ENCODE results near the gene MVB12B.

Gene MVB12B

DNA sequence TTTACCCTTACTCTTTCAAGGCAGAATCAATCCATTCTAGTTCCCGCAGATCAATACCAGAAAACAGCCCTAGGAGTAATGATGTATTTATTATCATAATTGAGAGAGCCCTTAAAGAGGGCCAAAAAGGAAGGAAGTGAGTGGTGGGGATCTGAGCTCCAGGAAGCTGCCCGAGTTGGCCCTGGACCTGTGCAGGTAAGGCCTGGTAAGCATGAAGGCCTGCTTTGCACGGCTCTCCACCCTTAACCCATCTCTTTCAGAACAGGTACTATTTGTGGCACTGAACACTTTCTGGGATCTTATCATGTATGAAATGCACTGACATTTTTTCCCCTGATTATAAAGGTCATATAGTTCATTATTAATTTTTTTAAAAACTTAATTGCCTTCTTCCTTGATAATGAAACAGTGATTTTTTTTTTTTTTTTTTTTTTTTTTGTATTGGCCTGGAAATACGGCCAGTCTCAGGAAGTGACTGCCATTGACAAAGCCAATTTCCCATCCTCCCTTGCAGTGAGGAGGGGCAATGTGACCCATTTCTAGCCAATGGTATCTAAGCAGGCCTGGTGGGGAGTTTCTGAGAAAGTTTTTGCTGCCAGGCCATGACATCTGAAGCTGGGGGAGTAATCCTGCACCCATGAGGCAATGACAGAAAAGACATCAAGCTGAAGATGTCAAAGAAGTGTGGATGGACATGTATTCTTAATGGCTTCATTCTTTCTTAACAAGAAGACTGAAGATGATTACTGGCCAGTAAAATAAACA, 6.3 kb upstream of the MVB12B start:
- DNase-seq (ENCODE audit: low spot score) = no peak
- H3K23ac ChIP-seq (ENCODE audit: low read depth, low read length, poor library complexity) = no peak overlapping the region
- H3K27ac ChIP-seq (replicated peaks; ENCODE audit: low read length) = no peak overlapping the region
- no peak overlapping the region for H3K14ac ChIP-seq (ENCODE audit: low read length)
- H3K4ac ChIP-seq (ENCODE audit: low read length) = no peak overlapping the region
- no peak overlapping the region for H2BK5ac ChIP-seq (ENCODE audit: low read length)
- no peaks in the 10 kb centered on the region for H3K27me3 ChIP-seq (ENCODE audit: control insufficient read depth in 3 of 3, insufficient read depth in 3 of 3, low read depth in 1 of 3, low read length in 3 of 3)
- peaks cover 3 to 4% of the 10 kb centered on the region in 2 donors for H3K4me1 ChIP-seq (ENCODE audit: control insufficient read depth in 2 of 2, insufficient read depth in 1 of 2, low read depth in 1 of 2, low read length in 2 of 2)
- no peak overlapping the region for H4K91ac ChIP-seq (ENCODE audit: low read depth, low read length, poor library complexity)
- no CpG with 5 or more reads among the region's 4 CpGs for WGBS, 2 donors (ENCODE audit: extremely low coverage in 2 of 2, insufficient read length in 2 of 2, insufficient replicate concordance in 1 of 2)
- no peak overlapping the region for H4K8ac ChIP-seq (ENCODE audit: low read depth, low read length)
- H3K18ac ChIP-seq (ENCODE audit: low read length) = no peak overlapping the region
- H3K36me3 ChIP-seq (replicated peaks in 1 of 2; ENCODE audit: control insufficient read depth in 2 of 2, insufficient read depth in 2 of 2, low read length in 2 of 2) = no peaks in the 10 kb centered on the region
- no peak overlapping the region for H2BK12ac ChIP-seq (ENCODE audit: low read length)
- H2BK15ac ChIP-seq (ENCODE audit: low read length) = no peak overlapping the region
- H3K79me1 ChIP-seq (ENCODE audit: low read depth, low read length) = no peaks in the 10 kb centered on the region
- no peak overlapping the region for H3K4me3 ChIP-seq (ENCODE audit: low read length in 2 of 2)
- no peak overlapping the region for H3K4me2 ChIP-seq (ENCODE audit: insufficient read depth, low read length, poor library complexity, severe bottlenecking)
- no peak overlapping the region for H2AK5ac ChIP-seq (ENCODE audit: low read depth, low read length)
- peak overlapping the region; percentile 70 for H2AFZ ChIP-seq (ENCODE audit: low read length)
- H3K9ac ChIP-seq (ENCODE audit: low read depth, low read length, poor library complexity) = no peak overlapping the region
- peaks cover 2 to 12% of the 10 kb centered on the region in 2 donors for H3K9me3 ChIP-seq (replicated peaks in 1 of 2; ENCODE audit: control insufficient read depth in 2 of 2, insufficient read depth in 1 of 2, low read depth in 1 of 2, low read length in 2 of 2)
- no peak overlapping the region for H2BK120ac ChIP-seq (ENCODE audit: low read depth, low read length)

DNA sequence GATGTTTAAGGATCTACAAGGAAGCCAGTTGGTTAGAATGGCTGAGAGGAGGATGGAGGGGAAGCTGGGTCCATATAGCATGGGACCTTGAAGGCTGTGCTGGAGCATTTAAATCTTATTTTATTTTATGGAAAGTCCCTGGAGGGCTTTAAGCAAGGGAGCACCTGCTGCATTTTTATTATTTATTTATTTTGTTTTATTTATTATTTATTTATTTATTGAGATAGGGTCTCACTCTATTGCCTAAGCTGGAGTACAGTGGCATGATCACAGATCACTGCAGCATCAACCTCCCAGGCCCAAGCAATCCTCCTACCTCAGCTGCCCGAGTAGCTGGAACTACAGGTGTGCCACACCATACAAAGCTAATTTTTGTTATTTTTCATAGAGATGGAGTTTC, 4.9 kb upstream of the MVB12B start:
- Histone ChIP-seq H3K18ac (ENCODE audit: low read length) (no peak overlapping the region), H3K4me3 (ENCODE audit: low read length in 2 of 2) (no peak overlapping the region), H3K9me3 (replicated peaks in 1 of 2; ENCODE audit: control insufficient read depth in 2 of 2, insufficient read depth in 1 of 2, low read depth in 1 of 2, low read length in 2 of 2) (peaks cover 2 to 12% of the 10 kb centered on the region in 2 donors), H3K36me3 (replicated peaks in 1 of 2; ENCODE audit: control insufficient read depth in 2 of 2, insufficient read depth in 2 of 2, low read length in 2 of 2) (no peaks in the 10 kb centered on the region), H3K4me2 (ENCODE audit: insufficient read depth, low read length, poor library complexity, severe bottlenecking) (no peak overlapping the region), H3K9ac (ENCODE audit: low read depth, low read length, poor library complexity) (no peak overlapping the region), H3K4me1 (ENCODE audit: control insufficient read depth in 2 of 2, insufficient read depth in 1 of 2, low read depth in 1 of 2, low read length in 2 of 2) (peaks cover 9 to 12% of the 10 kb centered on the region in 2 donors), H3K23ac (ENCODE audit: low read depth, low read length, poor library complexity) (no peak overlapping the region), H2AFZ (ENCODE audit: low read length) (no peak overlapping the region), H2AK5ac (ENCODE audit: low read depth, low read length) (no peak overlapping the region), H3K27me3 (ENCODE audit: control insufficient read depth in 3 of 3, insufficient read depth in 3 of 3, low read depth in 1 of 3, low read length in 3 of 3) (no peaks in the 10 kb centered on the region), H4K91ac (ENCODE audit: low read depth, low read length, poor library complexity) (no peak overlapping the region), H2BK15ac (ENCODE audit: low read length) (no peak overlapping the region), H3K27ac (replicated peaks; ENCODE audit: low read length) (no peak overlapping the region), H2BK5ac (ENCODE audit: low read length) (no peak overlapping the region), H3K79me1 (ENCODE audit: low read depth, low read length) (no peaks in the 10 kb centered on the region), H4K8ac (ENCODE audit: low read depth, low read length) (no peak overlapping the region), H2BK120ac (ENCODE audit: low read depth, low read length) (no peak overlapping the region), H2BK12ac (ENCODE audit: low read length) (no peak overlapping the region), H3K4ac (ENCODE audit: low read length) (no peak overlapping the region), H3K14ac (ENCODE audit: low read length) (no peak overlapping the region)
- DNase-seq (ENCODE audit: low spot score) = no peak
- no CpG with 5 or more reads among the region's 1 CpG for WGBS, 2 donors (ENCODE audit: extremely low coverage in 2 of 2, insufficient read length in 2 of 2, insufficient replicate concordance in 1 of 2)

DNA sequence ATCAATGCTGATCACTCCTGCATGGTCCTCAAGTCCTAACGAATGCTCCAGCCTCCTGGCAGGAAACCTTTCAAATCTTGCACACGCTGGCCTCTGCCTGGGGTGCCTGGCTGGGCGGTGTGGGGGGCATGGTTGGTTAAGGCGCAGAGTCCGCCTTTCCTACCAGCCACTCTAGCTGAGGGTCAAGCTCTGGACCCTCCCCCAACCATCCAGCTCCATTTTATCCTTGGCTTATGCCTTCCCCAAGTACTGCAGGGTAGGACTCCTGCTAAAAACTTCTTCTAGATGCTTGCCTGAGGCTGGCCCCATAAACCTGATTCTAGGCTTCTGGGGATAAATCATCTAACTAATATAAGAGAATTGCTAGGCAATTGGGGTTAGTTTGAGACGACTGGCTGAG, 808 bp upstream of the MVB12B start:
- no peak overlapping the region for H4K91ac ChIP-seq (ENCODE audit: low read depth, low read length, poor library complexity)
- H3K18ac ChIP-seq (ENCODE audit: low read length) = peak overlapping the region; percentile 99
- no peak overlapping the region for H3K9ac ChIP-seq (ENCODE audit: low read depth, low read length, poor library complexity)
- H3K27ac ChIP-seq (replicated peaks; ENCODE audit: low read length) = peak overlapping the region; percentile 49
- H3K36me3 ChIP-seq (replicated peaks in 1 of 2; ENCODE audit: control insufficient read depth in 2 of 2, insufficient read depth in 2 of 2, low read length in 2 of 2) = peaks cover 0 to 18% of the 10 kb centered on the region in 2 donors
- peak overlapping the region in 1 of 2 donors; percentile 62 for H3K4me3 ChIP-seq (ENCODE audit: low read length in 2 of 2)
- no peak overlapping the region for H3K4ac ChIP-seq (ENCODE audit: low read length)
- H3K23ac ChIP-seq (ENCODE audit: low read depth, low read length, poor library complexity) = no peak overlapping the region
- WGBS, 2 donors (ENCODE audit: extremely low coverage in 2 of 2, insufficient read length in 2 of 2, insufficient replicate concordance in 1 of 2) = no CpG with 5 or more reads among the region's 6 CpGs
- H3K4me1 ChIP-seq (ENCODE audit: control insufficient read depth in 2 of 2, insufficient read depth in 1 of 2, low read depth in 1 of 2, low read length in 2 of 2) = peaks cover 12 to 14% of the 10 kb centered on the region in 2 donors
- no peak overlapping the region for H2BK12ac ChIP-seq (ENCODE audit: low read length)
- DNase-seq (ENCODE audit: low spot score) = no peak
- no peak overlapping the region for H2AK5ac ChIP-seq (ENCODE audit: low read depth, low read length)
- H3K9me3 ChIP-seq (replicated peaks in 1 of 2; ENCODE audit: control insufficient read depth in 2 of 2, insufficient read depth in 1 of 2, low read depth in 1 of 2, low read length in 2 of 2) = peaks cover 2 to 12% of the 10 kb centered on the region in 2 donors
- no peak overlapping the region for H3K14ac ChIP-seq (ENCODE audit: low read length)
- peak overlapping the region; percentile 96 for H2AFZ ChIP-seq (ENCODE audit: low read length)
- peak overlapping the region; percentile 3 for H4K8ac ChIP-seq (ENCODE audit: low read depth, low read length)
- H2BK120ac ChIP-seq (ENCODE audit: low read depth, low read length) = peak overlapping the region; percentile 73
- H3K79me1 ChIP-seq (ENCODE audit: low read depth, low read length) = peaks cover 6% of the 10 kb centered on the region
- H3K4me2 ChIP-seq (ENCODE audit: insufficient read depth, low read length, poor library complexity, severe bottlenecking) = peak overlapping the region; percentile 59
- peak overlapping the region; percentile 87 for H2BK5ac ChIP-seq (ENCODE audit: low read length)
- H3K27me3 ChIP-seq (ENCODE audit: control insufficient read depth in 3 of 3, insufficient read depth in 3 of 3, low read depth in 1 of 3, low read length in 3 of 3) = no peaks in the 10 kb centered on the region
- peak overlapping the region; percentile 38 for H2BK15ac ChIP-seq (ENCODE audit: low read length)

DNA sequence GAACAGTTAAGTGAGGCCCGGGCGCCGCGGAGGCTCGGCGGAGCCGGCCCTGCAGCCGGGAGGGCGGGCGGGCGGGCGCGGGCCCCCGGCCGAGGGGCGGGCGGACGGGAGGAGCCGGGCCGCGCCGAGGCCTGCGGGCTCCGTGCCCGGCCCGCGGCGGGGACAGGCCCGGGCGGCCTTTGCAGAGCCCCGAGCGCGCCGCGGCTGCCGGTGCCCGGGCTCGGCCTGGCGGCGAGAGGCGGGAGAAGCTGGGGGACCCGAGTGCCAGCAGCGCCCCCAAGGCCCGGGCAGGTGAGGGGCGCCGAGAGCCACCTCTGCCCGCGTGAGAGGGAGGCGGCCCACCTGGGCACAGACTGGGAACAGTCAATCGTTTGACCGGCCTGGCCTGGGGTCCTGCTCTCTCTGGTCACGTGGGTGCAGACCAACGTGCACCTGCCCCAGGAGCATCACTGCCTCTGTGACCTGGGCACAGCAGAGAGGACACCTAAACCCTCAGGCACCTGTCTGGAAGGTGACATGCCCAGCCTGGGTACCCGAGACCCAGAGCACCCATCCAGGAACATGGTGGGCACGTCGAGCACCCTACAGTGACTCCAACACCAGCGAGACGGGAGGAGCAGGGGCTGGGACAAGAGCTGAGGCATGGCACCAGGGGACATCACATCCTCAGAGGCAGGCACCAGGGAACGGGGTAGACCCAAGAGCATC, 531 bp downstream of the MVB12B start:
- Histone ChIP-seq H3K4me3 (ENCODE audit: low read length in 2 of 2) (peak overlapping the region; percentile 62 to 76), H3K9ac (ENCODE audit: low read depth, low read length, poor library complexity) (peak overlapping the region; percentile 88), H2AK5ac (ENCODE audit: low read depth, low read length) (peak overlapping the region; percentile 98), H2BK5ac (ENCODE audit: low read length) (peak overlapping the region; percentile 85), H2BK15ac (ENCODE audit: low read length) (peak overlapping the region; percentile 25), H3K27me3 (ENCODE audit: control insufficient read depth in 3 of 3, insufficient read depth in 3 of 3, low read depth in 1 of 3, low read length in 3 of 3) (no peaks in the 10 kb centered on the region), H2AFZ (ENCODE audit: low read length) (peak overlapping the region; percentile 89), H3K27ac (replicated peaks; ENCODE audit: low read length) (no peak overlapping the region), H3K36me3 (replicated peaks in 1 of 2; ENCODE audit: control insufficient read depth in 2 of 2, insufficient read depth in 2 of 2, low read length in 2 of 2) (peaks cover 0 to 18% of the 10 kb centered on the region in 2 donors), H3K4me1 (ENCODE audit: control insufficient read depth in 2 of 2, insufficient read depth in 1 of 2, low read depth in 1 of 2, low read length in 2 of 2) (peaks cover 17 to 21% of the 10 kb centered on the region in 2 donors), H3K18ac (ENCODE audit: low read length) (peak overlapping the region; percentile 97), H3K4ac (ENCODE audit: low read length) (peak overlapping the region; percentile 26), H2BK12ac (ENCODE audit: low read length) (peak overlapping the region; percentile 67), H2BK120ac (ENCODE audit: low read depth, low read length) (peak overlapping the region; percentile 51), H3K14ac (ENCODE audit: low read length) (peak overlapping the region; percentile 86), H4K8ac (ENCODE audit: low read depth, low read length) (no peak overlapping the region), H3K4me2 (ENCODE audit: insufficient read depth, low read length, poor library complexity, severe bottlenecking) (peak overlapping the region; percentile 84), H3K9me3 (replicated peaks in 1 of 2; ENCODE audit: control insufficient read depth in 2 of 2, insufficient read depth in 1 of 2, low read depth in 1 of 2, low read length in 2 of 2) (peaks cover 2 to 12% of the 10 kb centered on the region in 2 donors), H4K91ac (ENCODE audit: low read depth, low read length, poor library complexity) (peak overlapping the region; percentile 38), H3K23ac (ENCODE audit: low read depth, low read length, poor library complexity) (peak overlapping the region; percentile 95), H3K79me1 (ENCODE audit: low read depth, low read length) (peaks cover 6% of the 10 kb centered on the region)
- no CpG with 5 or more reads among the region's 59 CpGs for WGBS, 2 donors (ENCODE audit: extremely low coverage in 2 of 2, insufficient read length in 2 of 2, insufficient replicate concordance in 1 of 2)
- no peak for DNase-seq (ENCODE audit: low spot score)

Measured in neuronal stem cell (in vitro differentiated cells).